Duodenal mucosa (tissue), 2 donors: ENCODE results near the gene TEDC1.

ENCODE experiments used
- H3K27ac ChIP-seq: one replicate; pipeline ENCODE4 v1.7.0; 2013; ENCODE audit warnings: low read depth, low read length
- H3K27me3 ChIP-seq, 2 donors: one replicate each; pipeline ENCODE4 v1.7.0; 2013; ENCODE audit warnings: low read length in 2 of 2, control low read depth in 1 of 2; ENCODE audit not compliant: insufficient read depth in 2 of 2, control insufficient read depth in 1 of 2
- H3K36me3 ChIP-seq, 2 donors: one replicate each; pipeline ENCODE4 v1.7.0; 2013; ENCODE audit warnings: low read length in 2 of 2, control low read depth in 1 of 2; ENCODE audit not compliant: insufficient read depth in 2 of 2, control insufficient read depth in 1 of 2
- H3K4me1 ChIP-seq, 2 donors: one replicate each; pipeline ENCODE4 v1.7.0; 2013; ENCODE audit warnings: low read length in 2 of 2, control low read depth in 1 of 2; ENCODE audit not compliant: insufficient read depth in 2 of 2, control insufficient read depth in 1 of 2
- H3K4me3 ChIP-seq, 2 donors: one replicate each; pipeline ENCODE4 v1.7.0; 2013; ENCODE audit warnings: low read length in 2 of 2, low read depth in 1 of 2
- H3K9ac ChIP-seq, 2 donors: one replicate each; pipeline ENCODE4 v1.7.0; 2013; ENCODE audit warnings: low read length in 2 of 2, low read depth in 1 of 2
- H3K9me3 ChIP-seq, 2 donors: one replicate each; pipeline ENCODE4 v1.7.0; 2013; ENCODE audit warnings: low read length in 2 of 2, control low read depth in 1 of 2; ENCODE audit not compliant: control insufficient read depth in 1 of 2

Gene TEDC1

DNA sequence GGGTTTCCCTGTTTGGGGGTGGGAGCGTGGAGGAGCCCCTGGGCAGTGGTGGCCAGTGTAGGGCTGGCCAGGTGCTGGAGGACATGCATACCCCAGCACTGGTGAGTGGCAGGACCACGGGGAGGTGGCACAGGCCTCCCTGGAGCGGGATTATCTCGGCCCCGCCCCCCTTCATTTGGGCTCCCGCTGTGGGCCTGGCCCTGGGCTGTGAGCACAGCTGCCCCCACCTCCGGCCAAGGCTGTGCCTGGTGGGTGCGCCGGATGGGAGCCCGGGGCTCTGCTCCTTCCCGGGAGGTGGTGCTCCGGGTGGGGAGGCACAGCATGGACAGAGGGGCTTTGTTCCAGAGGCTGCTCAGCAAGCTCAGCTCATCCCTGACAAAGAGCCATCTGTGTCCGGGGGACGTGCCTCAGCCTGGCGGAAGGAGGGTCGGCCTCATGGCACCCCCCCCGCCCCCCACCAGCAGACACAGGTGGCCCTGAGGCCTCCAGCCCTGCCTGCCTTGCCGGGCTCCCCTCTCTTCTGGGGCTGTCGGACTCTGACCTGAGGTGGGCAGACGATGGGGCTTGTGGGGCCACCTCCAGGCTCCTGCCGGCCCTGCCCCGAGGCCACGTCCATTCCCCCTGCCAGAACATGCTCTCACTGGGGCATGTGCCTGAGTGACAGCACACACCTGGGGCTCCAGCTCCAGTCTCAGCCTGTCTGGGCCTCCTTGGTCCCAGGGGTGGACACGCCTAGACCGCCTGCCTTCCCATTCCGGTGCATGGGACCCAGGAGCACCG, 8.4 kb downstream of the TEDC1 start:
- no peak overlapping the region for H3K9ac ChIP-seq
- no peaks in the 10 kb centered on the region for H3K27me3 ChIP-seq
- no peaks in the 10 kb centered on the region for H3K9me3 ChIP-seq
- no peaks in the 10 kb centered on the region for H3K36me3 ChIP-seq
- no peaks in the 10 kb centered on the region for H3K4me1 ChIP-seq
- no peak overlapping the region for H3K4me3 ChIP-seq
- no peak overlapping the region for H3K27ac ChIP-seq

GRCh38 chr14:105500036-105500725, 9.1 kb downstream of the TEDC1 start:
- no peak overlapping the region for H3K9ac ChIP-seq
- no peaks in the 10 kb centered on the region for H3K36me3 ChIP-seq

DNA sequence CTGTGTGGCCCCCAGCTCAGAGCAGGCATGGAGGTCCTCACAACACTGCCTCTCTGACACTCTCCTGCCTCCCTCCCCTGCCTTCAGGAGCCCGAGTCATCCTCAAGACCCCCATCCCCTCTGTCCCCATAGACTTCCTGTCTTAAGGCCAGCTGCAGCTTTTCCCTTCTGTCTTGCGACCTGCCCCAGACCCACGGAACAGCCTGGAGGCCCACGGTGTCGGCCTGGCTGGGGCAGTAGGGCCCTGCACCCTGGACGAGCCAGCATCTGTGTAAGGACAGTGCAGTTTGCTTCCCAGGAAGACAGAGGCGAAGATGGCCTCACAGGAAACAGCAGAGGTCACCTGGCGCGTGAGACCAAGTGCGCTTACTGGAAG, 9.7 kb downstream of the TEDC1 start:
- H3K27me3 ChIP-seq, result no peaks in the 10 kb centered on the region
- no peak overlapping the region for H3K27ac ChIP-seq
- no peak overlapping the region for H3K4me3 ChIP-seq
- H3K9ac ChIP-seq, result no peak overlapping the region
- H3K9me3 ChIP-seq, result no peaks in the 10 kb centered on the region
- H3K4me1 ChIP-seq, result no peaks in the 10 kb centered on the region
- no peaks in the 10 kb centered on the region for H3K36me3 ChIP-seq

More at GRCh38 chr14:105500036-105500725, 9.1 kb downstream of the TEDC1 start:
- Histone ChIP-seq H3K4me3 (no peak overlapping the region), H3K27me3 (no peaks in the 10 kb centered on the region), H3K4me1 (no peaks in the 10 kb centered on the region), H3K9me3 (no peaks in the 10 kb centered on the region), H3K27ac (no peak overlapping the region)

GRCh38 chr14:105501504-105502291, 10.7 kb downstream of the TEDC1 start:
- Histone ChIP-seq H3K27me3 (no peaks in the 10 kb centered on the region), H3K4me1 (no peaks in the 10 kb centered on the region), H3K9me3 (no peaks in the 10 kb centered on the region), H3K9ac (no peak overlapping the region), H3K36me3 (no peaks in the 10 kb centered on the region), H3K4me3 (no peak overlapping the region), H3K27ac (no peak overlapping the region)

DNA sequence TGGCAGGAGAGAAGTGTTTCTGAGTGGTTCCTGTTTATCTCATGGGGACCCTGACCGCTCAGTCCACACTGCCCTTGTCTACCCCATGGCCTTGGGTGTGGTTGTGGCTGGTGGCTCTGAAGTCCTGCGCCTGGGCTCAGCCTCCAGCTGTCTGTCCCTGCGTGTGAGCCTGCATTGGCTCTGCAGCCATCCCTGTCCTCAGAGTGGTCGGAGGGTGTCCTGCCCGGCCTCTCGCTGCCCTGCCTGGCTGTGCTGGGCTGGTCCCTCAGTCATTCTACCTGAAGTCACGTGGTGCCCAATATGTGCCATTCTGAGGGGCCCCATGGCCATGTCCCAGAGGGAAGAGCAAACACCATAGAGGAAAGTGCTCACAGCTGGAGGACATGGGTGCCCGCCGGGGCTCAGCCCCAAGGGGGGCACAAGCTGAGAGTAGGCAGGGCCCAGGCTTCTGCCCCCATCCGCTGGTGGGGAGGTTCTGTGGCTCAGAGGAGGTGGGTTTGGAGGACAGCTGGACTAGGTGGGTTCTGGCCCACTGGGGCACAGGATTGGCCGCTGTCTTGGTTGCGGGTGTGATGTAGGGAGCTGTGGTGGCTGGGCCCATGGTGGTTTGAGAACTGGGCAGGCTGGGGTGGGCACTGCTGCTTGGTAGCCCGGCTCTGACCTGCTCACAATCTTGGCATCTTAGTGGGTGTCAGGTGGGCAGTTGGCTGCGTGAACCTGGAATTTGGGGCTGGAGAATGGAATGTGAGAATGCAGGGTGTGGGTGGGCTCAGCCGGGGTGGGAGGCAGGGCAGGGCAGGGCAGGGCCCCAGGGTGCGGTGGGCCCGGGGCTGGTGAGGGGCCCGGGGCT, 11.6 kb downstream of the TEDC1 start:
- Histone ChIP-seq H3K27me3 (no peaks in the 10 kb centered on the region), H3K9me3 (no peaks in the 10 kb centered on the region), H3K36me3 (no peaks in the 10 kb centered on the region), H3K9ac (no peak overlapping the region), H3K27ac (no peak overlapping the region), H3K4me1 (no peaks in the 10 kb centered on the region), H3K4me3 (no peak overlapping the region)

DNA sequence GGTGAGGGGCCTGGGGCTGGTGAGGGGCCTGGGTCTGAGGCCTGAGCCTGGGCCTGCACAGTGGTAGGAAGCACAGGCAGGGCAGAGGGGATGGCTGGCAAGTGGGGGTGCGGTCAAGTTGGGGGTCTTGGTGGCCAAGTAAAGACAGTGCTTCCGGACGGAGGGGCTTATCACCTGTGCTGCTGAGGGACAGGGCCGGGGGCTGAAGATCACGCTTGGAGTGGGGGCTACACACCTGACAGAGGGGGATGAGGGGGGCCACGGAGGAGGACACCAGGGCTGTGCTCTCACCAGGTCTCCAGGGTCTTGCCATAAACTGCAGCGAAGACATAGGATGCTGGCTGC, 12.2 kb downstream of the TEDC1 start:
- Histone ChIP-seq H3K4me1 (no peaks in the 10 kb centered on the region), H3K36me3 (no peaks in the 10 kb centered on the region), H3K4me3 (no peak overlapping the region), H3K9me3 (no peaks in the 10 kb centered on the region), H3K9ac (no peak overlapping the region), H3K27ac (no peak overlapping the region), H3K27me3 (peaks cover 0 to 5% of the 10 kb centered on the region in 2 donors)

GRCh38 chr14:105503935-105504692, 13.1 kb downstream of the TEDC1 start:
- Histone ChIP-seq H3K9me3 (no peaks in the 10 kb centered on the region), H3K27ac (no peak overlapping the region), H3K27me3 (peaks cover 0 to 9% of the 10 kb centered on the region in 2 donors), H3K4me1 (no peaks in the 10 kb centered on the region), H3K4me3 (no peak overlapping the region), H3K9ac (no peak overlapping the region), H3K36me3 (no peaks in the 10 kb centered on the region)

DNA sequence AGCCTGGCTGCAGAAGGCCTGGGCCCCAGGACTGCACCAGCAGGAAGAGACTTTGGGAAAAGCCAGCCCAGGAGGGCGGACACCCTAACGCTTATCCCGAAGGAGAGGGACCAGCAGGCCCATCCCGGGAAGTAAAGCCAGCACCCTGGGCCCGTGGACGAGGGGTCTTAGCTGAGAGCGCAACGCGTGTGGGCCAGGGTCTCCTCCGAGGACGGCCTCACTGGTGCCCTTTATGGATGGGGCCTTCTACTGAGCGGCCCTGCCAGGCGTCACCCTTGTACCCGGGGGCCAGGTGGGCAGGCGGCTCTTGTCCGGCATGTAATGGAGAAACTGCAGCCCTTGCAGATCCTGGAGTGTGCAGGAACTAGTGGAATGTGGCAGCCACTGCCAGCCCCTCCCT, 14.1 kb downstream of the TEDC1 start:
- H3K27ac ChIP-seq, result no peak overlapping the region
- no peak overlapping the region for H3K9ac ChIP-seq
- no peaks in the 10 kb centered on the region for H3K4me1 ChIP-seq
- peaks cover 0 to 9% of the 10 kb centered on the region in 2 donors for H3K27me3 ChIP-seq
- no peak overlapping the region for H3K4me3 ChIP-seq
- H3K9me3 ChIP-seq, result no peaks in the 10 kb centered on the region
- H3K36me3 ChIP-seq, result no peaks in the 10 kb centered on the region

DNA sequence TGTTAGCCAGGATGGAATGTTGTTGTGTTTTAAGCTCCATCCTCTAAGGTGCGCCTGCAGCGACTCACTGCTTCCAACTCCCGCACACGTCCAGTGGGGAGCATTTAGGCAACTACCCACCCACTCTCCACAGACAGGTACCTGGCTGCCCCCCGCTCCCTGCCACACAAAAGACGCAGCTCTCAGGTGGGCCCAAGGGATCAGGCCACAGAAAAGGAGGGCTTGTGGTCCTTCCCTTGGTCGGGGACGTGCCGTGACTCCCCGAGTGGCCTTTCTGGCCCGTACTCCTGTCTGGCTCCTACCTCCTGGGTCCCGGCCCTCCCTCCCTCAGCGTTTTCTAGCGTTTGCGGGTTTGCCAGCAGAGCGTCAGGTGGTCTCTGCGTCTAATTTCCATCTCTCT, 16.2 kb downstream of the TEDC1 start:
- Histone ChIP-seq H3K27ac (no peak overlapping the region), H3K4me3 (no peak overlapping the region), H3K27me3 (peaks cover 0 to 16% of the 10 kb centered on the region in 2 donors), H3K9me3 (no peaks in the 10 kb centered on the region), H3K4me1 (no peaks in the 10 kb centered on the region), H3K36me3 (no peaks in the 10 kb centered on the region), H3K9ac (no peak overlapping the region)
